D341Med (cell line): ENCODE measurements around the gene MSRB2.
A peak's percentile ranks its signal among the peaks of the same experiment; 100 is the strongest.
"Not testable (repeated sequence)": the region's sequence is repeated elsewhere in the genome, so short reads cannot be mapped to it uniquely, and the experiment has no call there.

Experiments used
- DNase-seq: peaks from one replicate; pipeline ENCODE4 v3.0.0; 2012; ENCODE audit warnings: low spot score

Gene MSRB2

GRCh38 chr10:23070092-23070912 is 25.1 kb upstream of the MSRB2 start:
- not testable (repeated sequence) for DNase-seq

GRCh38 chr10:23070913-23071218 is 24.5 kb upstream of the MSRB2 start:
- DNase-seq, result no peak

GRCh38 chr10:23072593-23072992 is 22.8 kb upstream of the MSRB2 start:
- not testable (repeated sequence) for DNase-seq

- DNase-seq, result no peak
Observed at GRCh38 chr10:23073527-23073926, 21.9 kb upstream of the MSRB2 start.

- no peak for DNase-seq
Observed at GRCh38 chr10:23075672-23076071, 19.7 kb upstream of the MSRB2 start.

GRCh38 chr10:23078114-23078513 is 17.3 kb upstream of the MSRB2 start:
- no peak for DNase-seq

- no peak for DNase-seq
Observed at GRCh38 chr10:23079700-23080099, 15.7 kb upstream of the MSRB2 start.

GRCh38 chr10:23080262-23080661 is 15.1 kb upstream of the MSRB2 start:
- no peak for DNase-seq

- peak; percentile 48 for DNase-seq
Observed at GRCh38 chr10:23081221-23081750, 14.1 kb upstream of the MSRB2 start.

GRCh38 chr10:23081891-23082290 is 13.5 kb upstream of the MSRB2 start:
- DNase-seq, result peak; percentile 42

- DNase-seq, result no peak
Observed at GRCh38 chr10:23088609-23089008, 6.8 kb upstream of the MSRB2 start.

- DNase-seq, result no peak
Observed at GRCh38 chr10:23094786-23095403, 484 bp upstream of the MSRB2 start.

- DNase-seq, result peak; percentile 59
Observed at GRCh38 chr10:23095966-23096801, 805 bp downstream of the MSRB2 start.

- DNase-seq, result no peak
Observed at GRCh38 chr10:23096802-23097549, 1.6 kb downstream of the MSRB2 start.

GRCh38 chr10:23099079-23099478 is 3.7 kb downstream of the MSRB2 start:
- DNase-seq, result no peak

GRCh38 chr10:23099816-23100215 is 4.4 kb downstream of the MSRB2 start:
- DNase-seq, result no peak

GRCh38 chr10:23100331-23101030 is 5.1 kb downstream of the MSRB2 start:
- DNase-seq, result no peak

- no peak for DNase-seq
Observed at GRCh38 chr10:23106331-23107072, 11.1 kb downstream of the MSRB2 start.

GRCh38 chr10:23110722-23111516 is 15.5 kb downstream of the MSRB2 start:
- DNase-seq, result no peak
